DND-41 (cell line): Measurements from ENCODE around the gene CLSTN2.

ENCODE experiments used
- CTCF ChIP-seq: IDR thresholded peaks from 2 replicates; pipeline ENCODE4 v1.5.1; 2012; ENCODE audit warnings: borderline replicate concordance, low read length, moderate library complexity, mild to moderate bottlenecking; ENCODE audit not compliant: poor library complexity, severe bottlenecking; ENCODE audit errors: extremely low read depth
- EZH2 ChIP-seq: IDR thresholded peaks from 3 replicates; pipeline ENCODE4 v1.6.1; 2012; ENCODE audit warnings: borderline replicate concordance, low read depth, mild to moderate bottlenecking, moderate library complexity, low read length, inconsistent platforms; ENCODE audit not compliant: severe bottlenecking

- TF ChIP-seq CTCF: no peak
- no peak for TF ChIP-seq EZH2
These were observed 272.6 kb downstream of the CLSTN2 start for GRCh38 chr3:140207541-140207940.
